Stomach (tissue), 9 donors: ENCODE measurements around the gene ALX4. TPM values are rescaled to one million over a fixed set of nuclear protein-coding genes. Genes with fewer than 3 reads are reported as not detected.

ENCODE experiments used
- DNase-seq, 2 donors: peaks; one replicate each; pipeline versions ENCODE4 v3.0.0 to v3.0.0-alpha.2; 2013 to 2019
- H3K27ac ChIP-seq, 5 donors: fragments of 200-600 bp in 4 of 5; sonication (generic) in 4 of 5; one replicate each; pipeline ENCODE4 v1.5.1; 2013 to 2019; ENCODE audit warnings: mild to moderate bottlenecking in 1 of 5, moderate library complexity in 1 of 5
- H3K27me3 ChIP-seq, 3 donors: fragments of 200-600 bp; sonication (generic); one replicate each; pipeline ENCODE4 v1.5.1; 2017 to 2019; ENCODE audit warnings: mixed run types in 1 of 3
- H3K36me3 ChIP-seq, 4 donors: fragments of 200-600 bp; sonication (generic); 1 replicate in 3 of 4; 2 replicates in 1 of 4; pipeline ENCODE4 v1.5.1; 2016 to 2019
- H3K4me1 ChIP-seq, 4 donors: fragments of 200-600 bp; sonication (generic); one replicate each; pipeline ENCODE4 v1.5.1; 2016 to 2019
- H3K4me3 ChIP-seq, 4 donors: fragments of 200-600 bp; sonication (generic) in 3 of 4; one replicate each; pipeline ENCODE4 v1.5.1; 2016 to 2019; ENCODE audit warnings: mild to moderate bottlenecking in 1 of 4
- H3K9me3 ChIP-seq, 4 donors: fragments of 200-600 bp; sonication (generic); one replicate each; pipeline ENCODE4 v1.5.1; 2016 to 2019
- EP300 ChIP-seq: sonication (generic); formaldehyde crosslinking; IDR thresholded peaks from one replicate; pipeline ENCODE4 v1.6.1; 2017; ENCODE audit warnings: antibody characterized with exemption
- POLR2A ChIP-seq, 4 donors: fragments of 450-650 bp; IDR thresholded peaks; one replicate each; pipeline ENCODE4 v1.6.1; 2016; ENCODE audit warnings: antibody characterized with exemption in 4 of 4, control low read depth in 2 of 4, mild to moderate bottlenecking in 1 of 4, moderate library complexity in 1 of 4
- POLR2AphosphoS5 ChIP-seq, 3 donors: sonication (generic); formaldehyde crosslinking; IDR thresholded peaks; one replicate each; pipeline ENCODE4 v1.6.1; 2016; ENCODE audit warnings: antibody characterized with exemption in 3 of 3
- WGBS, 5 donors: extraction: QIAGEN DNeasy Blood & Tissue Kit in 3 of 5; methylation state at CpG; one replicate each; pipeline versions ENCODE4 v1.1.5 to v1.1.7; 2013 to 2018; 5-methylcytosine and 5-hydroxymethylcytosine counted together
- intact Hi-C: fragments of 100-400 bp; cut with DNase I; formaldehyde crosslinking; loops from one replicate; pipeline ENCODE4 v1.15.1; 2023; ENCODE audit warnings: low total_unique reads
- polyA plus RNA-seq, 3 donors: library from polyadenylated mRNA; stranded (reverse); fragments of 200-250 nt; gene quantifications; one replicate each; pipeline ENCODE4 v1.2.3, GENCODE V29; 2013
- total RNA-seq, 5 donors: library from RNA; depleted of rRNA; stranded (reverse); fragments of >200 nt; gene quantifications; one replicate each; pipeline versions ENCODE4 v1.1.0 to v1.2.3, GENCODE V29; 2014 to 2016
- TF ChIP-seq, protein P1 (sequence below), 7 experiments: fragments of 450-650 bp in 4 of 7; fragments of 200-600 bp in 3 of 7; sonication (generic) in 3 of 7; IDR thresholded peaks; one replicate each; pipeline ENCODE4 v1.5.1; 2016 to 2019; ENCODE audit warnings: antibody characterized with exemption in 7 of 7, control low read depth in 2 of 7, mild to moderate bottlenecking in 1 of 7
- donor health status: healthy with polysubstance abuse.
- donor health status: Bipolar disorder and iron deficiency.
- donor health status: healthy.

The ALX4 gene
- total and polyA plus RNA-seq, 8 donors = not detected

DNA sequence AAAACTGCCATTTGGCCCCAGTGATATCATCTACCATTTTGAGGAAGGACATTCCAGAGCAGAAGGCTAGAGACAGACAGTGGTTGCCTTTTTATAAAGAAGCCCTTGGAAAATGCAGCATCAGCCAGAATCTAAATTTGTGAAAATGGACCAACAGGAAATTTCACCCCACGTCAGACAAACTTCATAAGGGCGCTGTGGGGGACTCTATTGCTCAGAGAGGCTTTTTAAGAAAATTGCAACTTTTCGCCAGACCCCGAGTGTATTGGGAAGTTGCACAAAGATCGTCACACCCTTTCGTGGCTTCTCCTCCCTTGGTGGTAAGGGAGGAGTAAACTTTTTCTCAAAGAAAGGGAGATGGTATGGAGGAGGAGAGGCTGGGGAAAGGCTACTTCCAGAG is 12.3 kb upstream of the ALX4 start:
- 16 to 29% (median 20%) methylated on average over 6 of the region's 6 CpGs for WGBS, 5 donors
- DNase-seq = no peak
- no peak overlapping the region for H3K27ac ChIP-seq
- intact Hi-C loops = no loop called here
- peaks cover 6 to 23% (median 17%) of the 10 kb centered on the region in 4 donors for H3K4me1 ChIP-seq
- peaks cover 17 to 100% (median 82%) of the 10 kb centered on the region in 3 donors for H3K27me3 ChIP-seq
- H3K9me3 ChIP-seq = no peaks in the 10 kb centered on the region
- no peak overlapping the region for H3K4me3 ChIP-seq
- no peaks in the 10 kb centered on the region for H3K36me3 ChIP-seq
- TF ChIP-seq, protein P1, sequence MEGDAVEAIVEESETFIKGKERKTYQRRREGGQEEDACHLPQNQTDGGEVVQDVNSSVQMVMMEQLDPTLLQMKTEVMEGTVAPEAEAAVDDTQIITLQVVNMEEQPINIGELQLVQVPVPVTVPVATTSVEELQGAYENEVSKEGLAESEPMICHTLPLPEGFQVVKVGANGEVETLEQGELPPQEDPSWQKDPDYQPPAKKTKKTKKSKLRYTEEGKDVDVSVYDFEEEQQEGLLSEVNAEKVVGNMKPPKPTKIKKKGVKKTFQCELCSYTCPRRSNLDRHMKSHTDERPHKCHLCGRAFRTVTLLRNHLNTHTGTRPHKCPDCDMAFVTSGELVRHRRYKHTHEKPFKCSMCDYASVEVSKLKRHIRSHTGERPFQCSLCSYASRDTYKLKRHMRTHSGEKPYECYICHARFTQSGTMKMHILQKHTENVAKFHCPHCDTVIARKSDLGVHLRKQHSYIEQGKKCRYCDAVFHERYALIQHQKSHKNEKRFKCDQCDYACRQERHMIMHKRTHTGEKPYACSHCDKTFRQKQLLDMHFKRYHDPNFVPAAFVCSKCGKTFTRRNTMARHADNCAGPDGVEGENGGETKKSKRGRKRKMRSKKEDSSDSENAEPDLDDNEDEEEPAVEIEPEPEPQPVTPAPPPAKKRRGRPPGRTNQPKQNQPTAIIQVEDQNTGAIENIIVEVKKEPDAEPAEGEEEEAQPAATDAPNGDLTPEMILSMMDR (IDR thresholded peaks at IDR 0.05) = no peak
- TF ChIP-seq EP300 (no peak), POLR2AphosphoS5 (IDR thresholded peaks at IDR 0.05) (no peak), POLR2A (IDR thresholded peaks at IDR 0.05) (no peak)

DNA sequence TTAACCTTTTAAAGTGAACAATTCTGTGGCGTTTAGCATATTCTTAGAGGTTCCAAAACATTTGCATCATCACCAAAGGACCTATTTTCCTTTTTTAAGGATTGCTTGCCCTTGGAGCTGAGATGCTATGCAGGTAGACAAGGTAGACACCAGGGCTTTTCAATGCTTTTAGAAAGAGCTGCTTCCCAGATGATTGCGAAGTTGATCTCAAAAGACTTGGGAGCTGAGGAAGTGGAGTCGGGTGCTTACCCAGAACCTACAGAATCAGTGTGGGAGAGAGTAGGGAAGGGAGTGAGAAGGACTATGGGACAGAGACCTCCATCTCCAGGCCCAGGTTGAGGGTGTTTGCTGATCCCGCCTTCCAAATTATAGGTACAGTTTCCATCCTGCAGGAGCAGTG is 11.1 kb upstream of the ALX4 start:
- Histone ChIP-seq H3K27me3 (peaks cover 24 to 100% (median 86%) of the 10 kb centered on the region in 3 donors), H3K4me3 (no peak overlapping the region), H3K27ac (no peak overlapping the region), H3K4me1 (peaks cover 16 to 34% (median 29%) of the 10 kb centered on the region in 4 donors), H3K9me3 (no peaks in the 10 kb centered on the region), H3K36me3 (no peaks in the 10 kb centered on the region)
- no peak for DNase-seq
- TF ChIP-seq POLR2AphosphoS5 (IDR thresholded peaks at IDR 0.05) (no peak), POLR2A (IDR thresholded peaks at IDR 0.05) (no peak), EP300 (no peak)
- TF ChIP-seq, protein P1 (IDR thresholded peaks at IDR 0.05) = no peak
- intact Hi-C loops = no loop called here
- WGBS, 5 donors = 3 to 15% (median 7%) methylated on average over 4 of the region's 4 CpGs

GRCh38 chr11:44320289-44320973 is 10.5 kb upstream of the ALX4 start:
- TF ChIP-seq, protein P1 (IDR thresholded peaks at IDR 0.05) = no peak
- TF ChIP-seq POLR2A (IDR thresholded peaks at IDR 0.05) (no peak), POLR2AphosphoS5 (IDR thresholded peaks at IDR 0.05) (no peak), EP300 (no peak)
- no peaks in the 10 kb centered on the region for H3K36me3 ChIP-seq
- intact Hi-C loops = no loop called here

GRCh38 chr11:44319552-44320288 is 9.8 kb upstream of the ALX4 start:
- H3K4me1 ChIP-seq = peaks cover 18 to 35% (median 29%) of the 10 kb centered on the region in 4 donors
- H3K27me3 ChIP-seq = peaks cover 30 to 100% (median 98%) of the 10 kb centered on the region in 3 donors
- H3K27ac ChIP-seq = no peak overlapping the region
- no peaks in the 10 kb centered on the region for H3K36me3 ChIP-seq
- no peak overlapping the region for H3K4me3 ChIP-seq
- TF ChIP-seq POLR2A (IDR thresholded peaks at IDR 0.05) (no peak), EP300 (no peak), POLR2AphosphoS5 (IDR thresholded peaks at IDR 0.05) (no peak)
- TF ChIP-seq, protein P1 (IDR thresholded peaks at IDR 0.05) = no peak
- 2 to 4% (median 3%) methylated on average over 40 to 53 of the region's 53 CpGs for WGBS, 5 donors
- intact Hi-C loops = no loop called here
- DNase-seq = no peak
- H3K9me3 ChIP-seq = no peaks in the 10 kb centered on the region

More at GRCh38 chr11:44320289-44320973, 10.5 kb upstream of the ALX4 start:
- peaks cover 18 to 40% (median 33%) of the 10 kb centered on the region in 4 donors for H3K4me1 ChIP-seq
- peaks cover 29 to 100% (median 93%) of the 10 kb centered on the region in 3 donors for H3K27me3 ChIP-seq
- WGBS, 5 donors = 5 to 16% (median 8%) methylated on average over 20 of the region's 20 CpGs
- no peaks in the 10 kb centered on the region for H3K9me3 ChIP-seq
- no peak overlapping the region for H3K27ac ChIP-seq
- H3K4me3 ChIP-seq = no peak overlapping the region
- no peak for DNase-seq
